Colonic mucosa (tissue), 4 donors: Measurements from ENCODE around the gene HDAC9. TPM values are rescaled to one million over a fixed set of nuclear protein-coding genes. Genes with fewer than 3 reads are reported as not detected.

Experiments
- DNase-seq: peaks from one replicate; pipeline ENCODE4 v3.0.0-alpha.2; 2020
- H3K27ac ChIP-seq: fragments of 200-600 bp; one replicate; pipeline ENCODE4 v1.8.0; 2021
- H3K27me3 ChIP-seq: fragments of 200-600 bp; one replicate; pipeline ENCODE4 v1.8.0; 2021
- H3K36me3 ChIP-seq: fragments of 200-600 bp; one replicate; pipeline ENCODE4 v1.8.0; 2021
- H3K4me1 ChIP-seq: fragments of 200-600 bp; one replicate; pipeline ENCODE4 v1.8.0; 2021; ENCODE audit warnings: mild to moderate bottlenecking
- H3K4me3 ChIP-seq: fragments of 200-600 bp; one replicate; pipeline ENCODE4 v1.8.0; 2021
- H3K9ac ChIP-seq, 2 donors: one replicate each; pipeline ENCODE4 v1.7.0; 2013; ENCODE audit warnings: control low read depth in 2 of 2, low read depth in 2 of 2, low read length in 2 of 2
- H3K9me3 ChIP-seq: fragments of 200-600 bp; one replicate; pipeline ENCODE4 v1.8.0; 2021
- intact Hi-C: fragments of 100-400 bp; cut with DNase I; formaldehyde crosslinking; loops from one replicate; pipeline ENCODE4 v1.14.1; 2022
- total RNA-seq, 2 donors: library from RNA; stranded (reverse); fragmentation: NEBNext Ultra II Directional in 1 of 2; extraction: Animal tissue kit (Norgen Biotek cat#: 25700) in 1 of 2; gene quantifications; one replicate each; pipeline ENCODE4 v1.2.1, GENCODE V29; 2021
- TF ChIP-seq, protein P1 (sequence below): fragments of 200-600 bp; IDR thresholded peaks from one replicate; pipeline ENCODE4 v1.8.0; 2022; ENCODE audit warnings: antibody characterized with exemption, mild to moderate bottlenecking
- donor health status: healthy.
- donor health status: DM: no; HTN: no; CAD: no.
- donor health status: DM: no; HTN: no; CAD: no.

The HDAC9 gene
- total RNA-seq, 2 donors from 2014 or later = 2.6 to 8.7 TPM

DNA sequence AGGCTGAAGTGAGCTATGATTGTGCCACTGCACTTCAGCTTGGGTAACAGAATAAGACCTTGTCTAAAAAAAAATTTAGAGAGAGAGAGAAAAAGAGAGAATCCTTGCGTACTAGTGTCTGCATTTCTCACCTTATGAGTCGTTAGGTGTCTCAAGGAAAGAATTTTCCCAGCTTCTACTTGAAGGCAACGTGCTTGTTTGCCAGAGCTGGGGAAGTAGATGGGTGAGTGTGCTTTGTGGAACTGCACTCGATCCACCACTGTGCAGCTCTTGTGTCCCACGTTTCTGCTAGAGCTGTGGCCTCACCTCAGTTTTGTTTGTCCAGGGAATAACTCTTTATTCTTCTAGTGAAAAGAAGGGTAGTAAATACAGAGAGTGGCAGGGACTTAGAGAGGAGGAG lies 38.9 kb downstream of the HDAC9 start:
- no peak overlapping the region for H3K9ac ChIP-seq
- no peak overlapping the region for H3K27ac ChIP-seq
- DNase-seq = no peak
- intact Hi-C loops = no loop called here
- H3K27me3 ChIP-seq = no peaks in the 10 kb centered on the region
- no peak overlapping the region for H3K4me3 ChIP-seq
- H3K9me3 ChIP-seq = no peaks in the 10 kb centered on the region
- H3K4me1 ChIP-seq = no peaks in the 10 kb centered on the region
- TF ChIP-seq, protein P1, sequence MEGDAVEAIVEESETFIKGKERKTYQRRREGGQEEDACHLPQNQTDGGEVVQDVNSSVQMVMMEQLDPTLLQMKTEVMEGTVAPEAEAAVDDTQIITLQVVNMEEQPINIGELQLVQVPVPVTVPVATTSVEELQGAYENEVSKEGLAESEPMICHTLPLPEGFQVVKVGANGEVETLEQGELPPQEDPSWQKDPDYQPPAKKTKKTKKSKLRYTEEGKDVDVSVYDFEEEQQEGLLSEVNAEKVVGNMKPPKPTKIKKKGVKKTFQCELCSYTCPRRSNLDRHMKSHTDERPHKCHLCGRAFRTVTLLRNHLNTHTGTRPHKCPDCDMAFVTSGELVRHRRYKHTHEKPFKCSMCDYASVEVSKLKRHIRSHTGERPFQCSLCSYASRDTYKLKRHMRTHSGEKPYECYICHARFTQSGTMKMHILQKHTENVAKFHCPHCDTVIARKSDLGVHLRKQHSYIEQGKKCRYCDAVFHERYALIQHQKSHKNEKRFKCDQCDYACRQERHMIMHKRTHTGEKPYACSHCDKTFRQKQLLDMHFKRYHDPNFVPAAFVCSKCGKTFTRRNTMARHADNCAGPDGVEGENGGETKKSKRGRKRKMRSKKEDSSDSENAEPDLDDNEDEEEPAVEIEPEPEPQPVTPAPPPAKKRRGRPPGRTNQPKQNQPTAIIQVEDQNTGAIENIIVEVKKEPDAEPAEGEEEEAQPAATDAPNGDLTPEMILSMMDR = no peak
- H3K36me3 ChIP-seq = no peaks in the 10 kb centered on the region

DNA sequence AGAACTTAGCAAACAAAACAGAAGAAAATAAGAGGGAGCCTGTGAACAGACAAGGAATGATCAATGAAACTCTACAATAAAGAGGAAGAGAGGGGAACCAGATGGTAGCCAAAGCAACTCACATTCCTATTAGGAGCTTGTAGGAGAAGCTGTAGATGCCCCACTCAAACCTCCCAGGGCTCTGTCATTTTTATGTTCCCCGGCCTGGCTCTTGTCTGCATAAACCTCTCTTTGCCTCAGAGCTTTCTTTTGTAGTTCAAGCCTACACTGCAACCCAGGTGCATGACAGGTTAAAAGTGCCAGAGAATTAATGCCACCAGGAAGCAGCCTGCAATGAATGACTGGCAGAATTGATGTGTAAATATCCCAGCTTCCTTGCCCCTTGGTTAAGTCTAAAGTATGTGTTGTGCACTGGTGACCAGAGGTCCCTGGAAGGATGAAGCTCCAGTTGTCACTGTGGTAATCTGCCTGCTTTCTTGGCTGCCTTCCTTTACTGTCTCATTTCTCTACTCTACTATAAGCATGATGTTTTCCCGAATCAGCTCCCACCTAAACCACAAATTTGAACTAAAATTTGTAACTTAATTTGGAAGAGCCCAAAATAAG lies 40.4 kb downstream of the HDAC9 start:
- TF ChIP-seq, protein P1 = no peak
- no peak overlapping the region for H3K27ac ChIP-seq
- no peak overlapping the region for H3K4me3 ChIP-seq
- intact Hi-C loops = no loop called here
- H3K9ac ChIP-seq = no peak overlapping the region
- no peaks in the 10 kb centered on the region for H3K27me3 ChIP-seq
- H3K4me1 ChIP-seq = no peaks in the 10 kb centered on the region
- H3K36me3 ChIP-seq = no peaks in the 10 kb centered on the region
- H3K9me3 ChIP-seq = no peaks in the 10 kb centered on the region
- DNase-seq = no peak

DNA sequence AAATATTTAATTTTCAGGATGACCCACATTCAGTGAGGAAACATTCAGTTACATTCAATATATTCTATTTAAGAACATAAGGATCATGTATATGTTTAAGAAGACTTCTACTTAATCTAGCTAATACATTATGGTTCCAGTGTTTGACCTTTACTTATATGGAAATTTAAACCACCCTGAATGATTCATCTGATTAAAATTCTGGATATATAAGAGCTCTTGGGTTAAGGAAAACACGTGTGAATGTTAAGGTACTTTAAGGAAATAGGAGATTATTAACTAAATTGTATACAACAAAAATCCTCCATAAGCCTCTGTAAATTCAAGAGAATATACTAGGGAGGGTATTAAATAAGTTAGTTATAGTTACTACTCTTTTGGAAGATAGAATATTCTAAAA lies 40.9 kb downstream of the HDAC9 start:
- Histone ChIP-seq H3K9me3 (no peaks in the 10 kb centered on the region), H3K27me3 (no peaks in the 10 kb centered on the region), H3K4me3 (no peak overlapping the region), H3K9ac (no peak overlapping the region), H3K36me3 (no peaks in the 10 kb centered on the region), H3K27ac (no peak overlapping the region), H3K4me1 (no peaks in the 10 kb centered on the region)
- DNase-seq = no peak
- TF ChIP-seq, protein P1 = no peak
- intact Hi-C loops = no loop called here

DNA sequence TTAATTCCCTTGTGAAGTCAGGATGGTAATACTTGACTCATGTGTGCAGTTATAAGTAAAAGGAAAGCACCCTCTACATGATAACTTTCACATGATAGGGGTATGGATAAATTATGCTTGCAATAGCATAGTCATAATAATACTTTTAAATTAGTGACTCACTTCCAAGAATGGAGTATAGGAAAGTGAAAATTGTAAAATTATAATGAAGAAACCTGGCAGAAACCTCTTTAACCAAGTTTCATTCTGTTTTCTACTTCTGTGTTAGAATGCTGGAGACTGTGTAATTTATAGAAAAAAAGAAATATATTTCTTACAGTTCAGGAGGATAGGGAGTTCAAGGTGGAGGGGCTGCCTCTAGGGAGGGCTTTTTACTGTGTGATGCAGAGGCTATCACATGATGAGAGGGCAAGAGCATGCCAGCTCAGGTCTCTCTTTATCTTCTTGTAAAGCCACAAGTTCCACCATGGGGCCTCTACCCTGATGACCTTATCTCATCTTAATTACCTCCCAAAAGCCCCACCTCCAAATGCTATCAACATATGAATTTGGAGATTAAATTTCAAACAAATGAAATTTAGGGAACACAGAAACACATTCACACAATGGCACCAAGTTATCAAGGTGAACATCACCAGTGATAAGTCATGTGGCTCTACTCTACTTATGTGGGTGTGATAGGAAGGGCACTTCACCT lies 43.2 kb downstream of the HDAC9 start:
- Histone ChIP-seq H3K9ac (no peak overlapping the region), H3K36me3 (no peaks in the 10 kb centered on the region), H3K27ac (no peak overlapping the region), H3K4me3 (no peak overlapping the region), H3K27me3 (no peaks in the 10 kb centered on the region), H3K9me3 (no peaks in the 10 kb centered on the region), H3K4me1 (no peaks in the 10 kb centered on the region)
- no peak for DNase-seq
- TF ChIP-seq, protein P1 = no peak
- intact Hi-C loops = no loop called here

DNA sequence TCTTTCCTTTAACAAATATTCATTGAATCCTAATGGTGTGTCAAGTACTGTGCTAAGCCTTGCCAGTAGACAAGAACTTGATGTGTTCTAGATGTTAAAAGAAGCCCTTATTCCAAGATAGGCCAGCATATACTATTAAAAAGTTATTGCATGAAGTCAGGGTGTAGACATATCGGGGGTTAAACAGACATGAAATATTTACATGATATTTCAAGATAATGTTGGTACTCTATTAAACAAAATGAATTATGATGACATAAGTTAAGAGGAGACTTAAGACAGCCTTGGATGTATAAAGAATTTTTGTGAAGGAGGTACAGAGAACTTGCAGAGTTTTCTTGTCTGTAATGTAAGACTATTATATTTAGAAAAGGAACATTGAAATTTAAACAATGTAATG lies 44.8 kb downstream of the HDAC9 start:
- H3K9me3 ChIP-seq = no peaks in the 10 kb centered on the region
- H3K36me3 ChIP-seq = no peaks in the 10 kb centered on the region
- intact Hi-C loops = no loop called here

More for the DNA sequence above, 44.8 kb downstream of the HDAC9 start:
- no peaks in the 10 kb centered on the region for H3K4me1 ChIP-seq
- H3K9ac ChIP-seq = no peak overlapping the region
- TF ChIP-seq, protein P1 = no peak
- H3K27me3 ChIP-seq = no peaks in the 10 kb centered on the region
- no peak overlapping the region for H3K27ac ChIP-seq
- no peak overlapping the region for H3K4me3 ChIP-seq
- no peak for DNase-seq
